Nephron progenitor cell (in vitro differentiated cells): ENCODE data around the gene TPBGL.

ENCODE experiments used
- DNase-seq: peaks from one replicate; pipeline ENCODE4 v3.0.0; 2021
- H3K27ac Mint-ChIP-seq: 2 replicates; pipeline ENCODE4 v1.8.0; 2021; ENCODE audit warnings: mild to moderate bottlenecking, moderate library complexity, mixed read lengths
- H3K27me3 Mint-ChIP-seq: 2 replicates; pipeline ENCODE4 v1.8.0; 2021; ENCODE audit warnings: mild to moderate bottlenecking, low read depth, mixed read lengths; ENCODE audit not compliant: poor library complexity
- H3K36me3 Mint-ChIP-seq: 2 replicates; pipeline ENCODE4 v1.8.0; 2021; ENCODE audit warnings: low read depth, mixed read lengths
- H3K4me1 Mint-ChIP-seq: 2 replicates; pipeline ENCODE4 v1.8.0; 2021; ENCODE audit warnings: mixed read lengths
- H3K4me3 Mint-ChIP-seq: 2 replicates; pipeline ENCODE4 v1.8.0; 2021; ENCODE audit warnings: mild to moderate bottlenecking, moderate library complexity, mixed read lengths
- H3K9me3 Mint-ChIP-seq: 2 replicates; pipeline ENCODE4 v1.8.0; 2021; ENCODE audit warnings: mild to moderate bottlenecking, moderate library complexity, mixed read lengths
- CTCF ChIP-seq: fragments of 200-600 bp; sonication (generic); IDR thresholded peaks from 2 replicates; pipeline ENCODE4 v1.5.0; 2021; ENCODE audit warnings: antibody characterized with exemption

The TPBGL gene

GRCh38 chr11:75240311-75241035 is at the start of gene TPBGL:
TSS of gene TPBGL (plus strand) at chr11:75240774. CDS start at chr11:75241050, 276 bp downstream.
- Mint-ChIP-seq H3K36me3 (no peaks in the 10 kb centered on the region), H3K27me3 (peaks cover 85% of the 10 kb centered on the region), H3K4me3 (peak within 1 kb of the TSS; percentile 77), H3K4me1 (peaks cover 21% of the 10 kb centered on the region), H3K9me3 (no peaks in the 10 kb centered on the region), H3K27ac (no peak within 1 kb of the TSS)
- DNase-seq: peak; percentile 58
- TF ChIP-seq CTCF: no peak

GRCh38 chr11:75191330-75191717 is 49.2 kb upstream of the TPBGL start:
- Mint-ChIP-seq H3K27ac (peak overlapping the region; percentile 84), H3K9me3 (no peaks in the 10 kb centered on the region), H3K36me3 (no peaks in the 10 kb centered on the region), H3K27me3 (peaks cover 15% of the 10 kb centered on the region), H3K4me3 (no peak overlapping the region), H3K4me1 (peaks cover 21% of the 10 kb centered on the region)
- peak; percentile 50 for DNase-seq
- no peak for TF ChIP-seq CTCF

GRCh38 chr11:75193271-75193670 is 47.3 kb upstream of the TPBGL start:
- DNase-seq: no peak
- TF ChIP-seq CTCF: no peak
- no peaks in the 10 kb centered on the region for H3K9me3 Mint-ChIP-seq
- H3K27ac Mint-ChIP-seq: no peak overlapping the region
- H3K36me3 Mint-ChIP-seq: no peaks in the 10 kb centered on the region
- H3K4me1 Mint-ChIP-seq: peaks cover 21% of the 10 kb centered on the region
- H3K27me3 Mint-ChIP-seq: peaks cover 17% of the 10 kb centered on the region
- H3K4me3 Mint-ChIP-seq: no peak overlapping the region

- no peaks in the 10 kb centered on the region for H3K9me3 Mint-ChIP-seq
- no peak overlapping the region for H3K4me3 Mint-ChIP-seq
- H3K27me3 Mint-ChIP-seq: peaks cover 20% of the 10 kb centered on the region
- no peaks in the 10 kb centered on the region for H3K36me3 Mint-ChIP-seq
- no peak for DNase-seq
- no peak for TF ChIP-seq CTCF
- H3K4me1 Mint-ChIP-seq: peaks cover 23% of the 10 kb centered on the region
- H3K27ac Mint-ChIP-seq: no peak overlapping the region
Measured at GRCh38 chr11:75193711-75194110, 46.9 kb upstream of the TPBGL start.

- H3K4me1 Mint-ChIP-seq: peaks cover 27% of the 10 kb centered on the region
- peaks cover 21% of the 10 kb centered on the region for H3K27me3 Mint-ChIP-seq
- no peak overlapping the region for H3K27ac Mint-ChIP-seq
- TF ChIP-seq CTCF: no peak
- no peaks in the 10 kb centered on the region for H3K9me3 Mint-ChIP-seq
- no peaks in the 10 kb centered on the region for H3K36me3 Mint-ChIP-seq
- no peak for DNase-seq
- H3K4me3 Mint-ChIP-seq: no peak overlapping the region
Measured at GRCh38 chr11:75194147-75194546, 46.4 kb upstream of the TPBGL start.
